ENCODE results near the gene CENPP. TPM values are rescaled to one million over a fixed set of nuclear protein-coding genes. Genes with fewer than 3 reads are reported as not detected.
A peak's percentile ranks its signal among the peaks of the same experiment; 100 is the strongest.
"Not testable (repeated sequence)": the region's sequence is repeated elsewhere in the genome, so short reads cannot be mapped to it uniquely, and the experiment has no call there.

CENPP gene
- total and polyA plus RNA-seq, 2 donors from 2014 or later = 1.2 to 4.2 TPM

DNA sequence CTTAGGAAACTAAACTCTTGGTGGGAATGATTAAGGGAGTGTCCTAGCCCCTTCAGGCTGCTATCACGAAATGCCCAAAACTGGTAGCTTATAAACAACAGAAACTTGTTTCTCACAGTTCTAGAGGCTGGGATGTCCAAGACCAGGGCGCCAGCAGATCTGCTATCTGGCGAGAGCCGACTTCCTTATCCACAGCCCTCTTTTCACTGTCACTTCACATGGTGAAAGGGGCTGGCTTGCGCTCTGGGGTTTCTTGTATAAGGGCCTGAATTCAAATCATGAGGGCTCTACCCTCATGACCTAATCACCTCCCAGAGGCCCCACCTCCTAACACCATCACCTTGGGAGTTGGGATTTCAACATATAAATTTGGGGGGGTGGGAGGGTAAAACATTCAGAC, 295.1 kb downstream of the CENPP start:
- Histone ChIP-seq H3K9me3 (ENCODE audit: control insufficient read depth in 2 of 3, insufficient read depth in 1 of 3, low read length in 3 of 3) (no peaks in the 10 kb centered on the region), H3K27ac (ENCODE audit: low read depth in 2 of 2, low read length in 2 of 2) (no peak overlapping the region), H3K27me3 (ENCODE audit: control insufficient read depth, insufficient read depth, low read length) (no peaks in the 10 kb centered on the region), H3K4me3 (ENCODE audit: low read length in 3 of 3) (no peak overlapping the region), H3K9ac (ENCODE audit: low read length in 3 of 3) (no peak overlapping the region), H3K4me1 (ENCODE audit: control insufficient read depth in 2 of 3, insufficient read depth in 2 of 3, low read depth in 1 of 3, low read length in 3 of 3) (peaks cover 1 to 17% (median 16%) of the 10 kb centered on the region in 3 donors), H3K36me3 (ENCODE audit: control insufficient read depth in 2 of 3, insufficient read depth in 3 of 3, low read length in 3 of 3) (peaks cover 2 to 9% (median 3%) of the 10 kb centered on the region in 3 donors)
- intact Hi-C loops (cut with DNase I) = no loop called here
- DNase-seq = peak in 1 of 5 donors; percentile 15
- no peak for FAIRE-seq
- TF ChIP-seq, protein P1, sequence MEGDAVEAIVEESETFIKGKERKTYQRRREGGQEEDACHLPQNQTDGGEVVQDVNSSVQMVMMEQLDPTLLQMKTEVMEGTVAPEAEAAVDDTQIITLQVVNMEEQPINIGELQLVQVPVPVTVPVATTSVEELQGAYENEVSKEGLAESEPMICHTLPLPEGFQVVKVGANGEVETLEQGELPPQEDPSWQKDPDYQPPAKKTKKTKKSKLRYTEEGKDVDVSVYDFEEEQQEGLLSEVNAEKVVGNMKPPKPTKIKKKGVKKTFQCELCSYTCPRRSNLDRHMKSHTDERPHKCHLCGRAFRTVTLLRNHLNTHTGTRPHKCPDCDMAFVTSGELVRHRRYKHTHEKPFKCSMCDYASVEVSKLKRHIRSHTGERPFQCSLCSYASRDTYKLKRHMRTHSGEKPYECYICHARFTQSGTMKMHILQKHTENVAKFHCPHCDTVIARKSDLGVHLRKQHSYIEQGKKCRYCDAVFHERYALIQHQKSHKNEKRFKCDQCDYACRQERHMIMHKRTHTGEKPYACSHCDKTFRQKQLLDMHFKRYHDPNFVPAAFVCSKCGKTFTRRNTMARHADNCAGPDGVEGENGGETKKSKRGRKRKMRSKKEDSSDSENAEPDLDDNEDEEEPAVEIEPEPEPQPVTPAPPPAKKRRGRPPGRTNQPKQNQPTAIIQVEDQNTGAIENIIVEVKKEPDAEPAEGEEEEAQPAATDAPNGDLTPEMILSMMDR (IDR thresholded peaks at IDR 0.05; ENCODE audit: borderline replicate concordance, extremely low read depth, insufficient read depth) = no peak

DNA sequence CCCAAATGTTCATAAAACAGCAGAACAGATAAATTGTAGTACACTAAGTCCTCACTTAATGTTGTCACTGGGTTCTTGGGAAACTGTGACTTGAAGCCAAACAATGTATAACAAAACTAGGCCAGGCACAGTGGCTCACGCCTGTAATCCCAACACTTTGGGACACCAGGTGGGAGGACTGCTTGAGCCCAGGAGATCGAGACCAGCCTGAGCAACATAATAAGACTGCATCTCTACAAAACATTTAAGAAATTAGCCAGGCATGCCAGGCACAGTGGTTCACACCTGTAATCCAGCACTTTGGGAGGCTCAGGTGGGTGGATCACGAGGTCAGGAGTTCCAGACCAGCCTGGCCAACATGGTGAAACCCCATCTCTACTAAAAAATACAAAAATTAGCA, 298.2 kb downstream of the CENPP start:
- H3K9ac ChIP-seq (ENCODE audit: low read length in 3 of 3); H3K36me3 ChIP-seq (ENCODE audit: control insufficient read depth in 2 of 3, insufficient read depth in 3 of 3, low read length in 3 of 3); intact Hi-C loops (cut with DNase I); H3K27me3 ChIP-seq (ENCODE audit: control insufficient read depth, insufficient read depth, low read length); H3K27ac ChIP-seq (ENCODE audit: low read depth in 2 of 2, low read length in 2 of 2); FAIRE-seq; DNase-seq; H3K9me3 ChIP-seq (ENCODE audit: control insufficient read depth in 2 of 3, insufficient read depth in 1 of 3, low read length in 3 of 3); H3K4me1 ChIP-seq (ENCODE audit: control insufficient read depth in 2 of 3, insufficient read depth in 2 of 3, low read depth in 1 of 3, low read length in 3 of 3); H3K4me3 ChIP-seq (ENCODE audit: low read length in 3 of 3): not testable (repeated sequence)

DNA sequence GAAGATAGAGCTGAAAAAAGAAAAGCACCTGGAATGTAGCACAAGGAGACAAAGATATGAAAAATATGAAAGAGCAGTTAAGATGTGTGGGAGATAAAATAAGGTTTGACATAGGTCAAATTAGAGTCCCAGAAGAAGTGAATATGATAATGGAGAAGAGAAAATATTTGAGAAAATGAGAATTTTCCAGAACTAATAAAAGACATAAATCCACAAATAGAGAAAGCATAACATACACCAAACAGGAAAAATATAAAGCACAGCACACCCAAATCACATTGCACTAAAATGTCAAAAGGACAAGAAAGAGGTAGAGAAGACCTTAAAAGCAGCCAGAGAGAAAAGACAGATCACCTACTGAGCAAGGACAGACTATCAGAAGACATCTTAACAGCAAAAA, 300.7 kb downstream of the CENPP start:
- peaks cover under 1 to 5% (median 2%) of the 10 kb centered on the region in 3 donors for H3K36me3 ChIP-seq (ENCODE audit: control insufficient read depth in 2 of 3, insufficient read depth in 3 of 3, low read length in 3 of 3)
- H3K27me3 ChIP-seq (ENCODE audit: control insufficient read depth, insufficient read depth, low read length) = no peaks in the 10 kb centered on the region
- no peaks in the 10 kb centered on the region for H3K9me3 ChIP-seq (ENCODE audit: control insufficient read depth in 2 of 3, insufficient read depth in 1 of 3, low read length in 3 of 3)
- no peak for DNase-seq
- H3K4me1 ChIP-seq (ENCODE audit: control insufficient read depth in 2 of 3, insufficient read depth in 2 of 3, low read depth in 1 of 3, low read length in 3 of 3) = no peaks in the 10 kb centered on the region
- intact Hi-C loops (cut with DNase I) = no loop called here
- no peak overlapping the region for H3K4me3 ChIP-seq (ENCODE audit: low read length in 3 of 3)
- H3K9ac ChIP-seq (ENCODE audit: low read length in 3 of 3) = no peak overlapping the region
- TF ChIP-seq, protein P1 (IDR thresholded peaks at IDR 0.05; ENCODE audit: borderline replicate concordance, extremely low read depth, insufficient read depth) = no peak
- H3K27ac ChIP-seq (ENCODE audit: low read depth in 2 of 2, low read length in 2 of 2) = no peak overlapping the region
- no peak for FAIRE-seq

DNA sequence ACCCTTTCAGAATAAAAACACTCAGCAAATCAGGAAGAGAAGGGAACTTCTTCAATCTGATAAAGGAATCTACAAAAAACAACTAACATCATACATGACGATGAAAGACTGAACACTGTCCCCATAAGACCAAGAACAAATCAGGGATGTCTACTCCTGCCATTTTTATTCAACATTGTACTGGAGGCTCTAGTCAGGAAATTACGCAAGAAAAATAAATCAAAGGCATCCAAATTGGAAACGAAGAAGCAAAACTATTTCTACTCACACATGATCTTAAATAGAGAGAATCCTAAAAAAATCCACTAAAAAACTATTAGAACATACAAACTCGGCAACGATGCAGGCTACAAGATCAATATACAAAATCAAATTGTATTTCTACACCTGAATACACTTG, 301.9 kb downstream of the CENPP start:
- Histone ChIP-seq H3K36me3 (ENCODE audit: control insufficient read depth in 2 of 3, insufficient read depth in 3 of 3, low read length in 3 of 3) (peaks cover 2 to 12% (median 5%) of the 10 kb centered on the region in 3 donors), H3K27ac (ENCODE audit: low read depth in 2 of 2, low read length in 2 of 2) (no peak overlapping the region), H3K27me3 (ENCODE audit: control insufficient read depth, insufficient read depth, low read length) (no peaks in the 10 kb centered on the region), H3K4me3 (ENCODE audit: low read length in 3 of 3) (no peak overlapping the region), H3K9me3 (ENCODE audit: control insufficient read depth in 2 of 3, insufficient read depth in 1 of 3, low read length in 3 of 3) (no peaks in the 10 kb centered on the region), H3K4me1 (ENCODE audit: control insufficient read depth in 2 of 3, insufficient read depth in 2 of 3, low read depth in 1 of 3, low read length in 3 of 3) (no peaks in the 10 kb centered on the region), H3K9ac (ENCODE audit: low read length in 3 of 3) (no peak overlapping the region)
- no peak for DNase-seq
- intact Hi-C loops (cut with DNase I) = no loop called here
- no peak for FAIRE-seq
- TF ChIP-seq, protein P1 (IDR thresholded peaks at IDR 0.05; ENCODE audit: borderline replicate concordance, extremely low read depth, insufficient read depth) = no peak

Measured in kidney (tissue), 14 donors.